ENCODE data around the gene TJP3. TPM values are rescaled to one million over a fixed set of nuclear protein-coding genes. Genes with fewer than 3 reads are reported as not detected.

TJP3 gene
- total RNA-seq, 3 donors from 2014 or later, result 0.16 to 36.6 (median 20.0) TPM

DNA sequence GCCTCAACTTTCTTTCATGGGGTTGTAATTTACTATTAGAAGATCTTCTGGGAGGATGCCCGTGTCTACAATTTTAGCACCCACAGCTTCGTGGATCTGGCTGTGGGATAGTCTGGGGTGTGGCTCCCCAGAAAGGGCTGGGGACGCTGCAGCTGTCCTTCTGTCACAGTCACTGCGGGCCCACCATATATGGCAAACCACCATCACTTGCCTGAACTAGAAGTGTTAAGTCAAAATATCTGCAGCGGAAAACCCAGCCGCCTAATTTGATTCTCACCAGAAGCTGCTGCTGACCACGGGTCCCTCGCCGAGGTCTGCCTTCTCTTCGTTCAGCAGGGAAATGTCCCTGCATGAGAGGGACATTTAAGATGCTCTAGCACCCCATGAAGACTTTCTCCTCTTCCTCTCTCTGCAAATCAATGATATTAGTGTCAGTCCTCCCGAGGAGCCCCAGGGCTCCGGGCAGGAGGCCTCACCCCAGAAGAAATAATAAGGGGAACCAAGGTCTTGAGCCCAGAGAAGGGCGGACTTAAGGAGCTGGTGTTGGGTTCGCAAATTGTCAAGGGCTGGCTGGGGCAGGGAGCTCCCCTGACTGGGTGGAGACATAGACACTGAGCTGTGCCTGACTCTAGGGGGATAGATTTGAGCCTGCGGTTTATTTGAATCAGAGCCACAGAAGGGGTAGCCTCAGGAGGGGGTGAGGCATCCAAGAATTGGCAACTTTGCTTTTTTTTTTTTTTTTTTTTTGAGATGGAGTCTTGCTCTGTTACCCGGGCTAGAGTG, 81.0 kb downstream of the TJP3 start:
- Histone ChIP-seq H3K27me3 (peaks cover 0 to 26% of the 10 kb centered on the region in 2 donors), H3K4me1 (no peaks in the 10 kb centered on the region), H3K9me3 (no peaks in the 10 kb centered on the region), H3K27ac (no peak overlapping the region), H3K4me3 (no peak overlapping the region), H3K36me3 (no peaks in the 10 kb centered on the region)
- DNase-seq (ENCODE audit: low spot score in 2 of 2), result no peak
- intact Hi-C loops (cut with DNase I; ENCODE audit: low total_unique reads), result no loop called here
- TF ChIP-seq, protein P1, sequence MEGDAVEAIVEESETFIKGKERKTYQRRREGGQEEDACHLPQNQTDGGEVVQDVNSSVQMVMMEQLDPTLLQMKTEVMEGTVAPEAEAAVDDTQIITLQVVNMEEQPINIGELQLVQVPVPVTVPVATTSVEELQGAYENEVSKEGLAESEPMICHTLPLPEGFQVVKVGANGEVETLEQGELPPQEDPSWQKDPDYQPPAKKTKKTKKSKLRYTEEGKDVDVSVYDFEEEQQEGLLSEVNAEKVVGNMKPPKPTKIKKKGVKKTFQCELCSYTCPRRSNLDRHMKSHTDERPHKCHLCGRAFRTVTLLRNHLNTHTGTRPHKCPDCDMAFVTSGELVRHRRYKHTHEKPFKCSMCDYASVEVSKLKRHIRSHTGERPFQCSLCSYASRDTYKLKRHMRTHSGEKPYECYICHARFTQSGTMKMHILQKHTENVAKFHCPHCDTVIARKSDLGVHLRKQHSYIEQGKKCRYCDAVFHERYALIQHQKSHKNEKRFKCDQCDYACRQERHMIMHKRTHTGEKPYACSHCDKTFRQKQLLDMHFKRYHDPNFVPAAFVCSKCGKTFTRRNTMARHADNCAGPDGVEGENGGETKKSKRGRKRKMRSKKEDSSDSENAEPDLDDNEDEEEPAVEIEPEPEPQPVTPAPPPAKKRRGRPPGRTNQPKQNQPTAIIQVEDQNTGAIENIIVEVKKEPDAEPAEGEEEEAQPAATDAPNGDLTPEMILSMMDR (IDR thresholded peaks at IDR 0.05), result no peak
- TF ChIP-seq POLR2A (IDR thresholded peaks at IDR 0.05), result no peak
- TF ChIP-seq POLR2AphosphoS5 (IDR thresholded peaks at IDR 0.05), result no peak

DNA sequence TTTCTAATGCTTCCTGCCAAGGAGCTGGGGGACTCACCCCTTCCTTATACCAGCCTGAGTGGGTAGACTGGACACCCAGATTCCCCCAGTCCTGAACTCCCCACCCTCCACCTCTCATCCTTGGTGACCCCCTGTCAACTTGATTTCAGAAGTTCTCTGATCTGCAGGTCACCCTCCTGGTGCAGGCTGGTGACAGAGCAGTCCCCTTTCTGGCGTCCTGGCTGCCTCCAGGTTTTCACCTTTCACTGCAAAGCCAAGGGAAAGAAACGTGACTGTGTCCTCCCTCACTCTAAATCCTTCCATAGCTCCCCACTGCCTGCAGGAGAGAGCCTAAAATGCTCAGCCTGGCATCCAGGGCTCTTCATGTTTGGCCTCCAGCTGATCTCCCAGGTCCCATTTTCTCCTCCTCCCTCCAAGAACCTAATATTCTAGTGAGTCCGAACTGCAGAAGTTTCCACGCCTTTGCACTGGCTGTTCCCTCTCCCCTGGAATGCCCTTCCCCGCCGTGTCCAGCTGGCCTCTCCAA, 82.1 kb downstream of the TJP3 start:
- intact Hi-C loops (cut with DNase I; ENCODE audit: low total_unique reads), result no loop called here
- H3K4me3 ChIP-seq, result no peak overlapping the region
- no peaks in the 10 kb centered on the region for H3K36me3 ChIP-seq
- no peaks in the 10 kb centered on the region for H3K4me1 ChIP-seq
- TF ChIP-seq, protein P1 (IDR thresholded peaks at IDR 0.05), result no peak
- TF ChIP-seq POLR2AphosphoS5 (IDR thresholded peaks at IDR 0.05), result no peak
- no peak for TF ChIP-seq POLR2A (IDR thresholded peaks at IDR 0.05)
- H3K27ac ChIP-seq, result no peak overlapping the region
- DNase-seq (ENCODE audit: low spot score in 2 of 2), result no peak
- H3K27me3 ChIP-seq, result peaks cover 0 to 15% of the 10 kb centered on the region in 2 donors
- no peaks in the 10 kb centered on the region for H3K9me3 ChIP-seq

DNA sequence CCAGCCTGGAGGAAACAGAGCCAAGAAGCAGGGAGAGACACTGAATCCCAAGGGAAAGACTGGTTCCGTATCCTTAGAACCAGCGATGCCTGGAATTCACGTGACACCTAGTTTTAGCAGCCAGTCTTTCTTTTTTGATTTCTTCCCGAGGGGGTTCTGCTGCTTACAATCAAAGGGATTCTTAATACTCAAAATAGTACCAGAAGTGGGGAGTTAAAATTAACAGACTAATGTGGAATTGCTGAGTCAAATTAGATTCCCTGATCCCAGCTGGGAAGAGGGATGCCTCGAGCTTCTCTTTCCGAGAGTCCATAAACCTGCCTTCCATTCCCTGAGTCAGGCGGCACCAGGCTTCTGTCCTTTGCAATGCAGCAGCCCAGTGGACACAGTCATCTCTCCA, 82.8 kb downstream of the TJP3 start:
- intact Hi-C loops (cut with DNase I; ENCODE audit: low total_unique reads), result no loop called here
- H3K27me3 ChIP-seq, result peaks cover 0 to 9% of the 10 kb centered on the region in 2 donors
- H3K36me3 ChIP-seq, result no peaks in the 10 kb centered on the region
- no peaks in the 10 kb centered on the region for H3K9me3 ChIP-seq
- no peak overlapping the region for H3K4me3 ChIP-seq
- no peak for DNase-seq (ENCODE audit: low spot score in 2 of 2)
- H3K4me1 ChIP-seq, result no peaks in the 10 kb centered on the region
- no peak overlapping the region for H3K27ac ChIP-seq
- TF ChIP-seq POLR2AphosphoS5 (IDR thresholded peaks at IDR 0.05) (no peak), POLR2A (IDR thresholded peaks at IDR 0.05) (no peak)
- TF ChIP-seq, protein P1 (IDR thresholded peaks at IDR 0.05), result no peak

DNA sequence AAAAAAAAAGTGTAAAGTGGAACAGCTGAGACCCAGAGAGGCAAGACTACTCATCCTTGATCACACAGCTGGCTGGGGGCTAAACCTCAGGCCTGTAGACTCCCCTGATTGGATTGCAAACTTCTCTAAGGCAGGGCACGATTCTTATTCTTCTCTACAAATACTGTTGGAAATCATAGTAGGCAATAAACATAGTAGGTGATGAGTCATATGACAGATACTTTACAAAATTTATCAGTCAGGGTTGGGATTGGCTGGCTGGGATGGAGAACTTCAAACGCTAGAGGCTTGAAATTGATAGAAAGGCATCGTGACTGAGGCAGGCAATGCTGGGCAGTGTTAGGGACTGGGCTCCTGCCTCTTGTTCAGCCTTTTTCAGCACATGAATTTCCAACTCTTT, 83.9 kb downstream of the TJP3 start:
- no peak for DNase-seq (ENCODE audit: low spot score in 2 of 2)
- H3K4me3 ChIP-seq, result no peak overlapping the region
- TF ChIP-seq POLR2AphosphoS5 (IDR thresholded peaks at IDR 0.05) (no peak), POLR2A (IDR thresholded peaks at IDR 0.05) (no peak)
- TF ChIP-seq, protein P1 (IDR thresholded peaks at IDR 0.05), result no peak
- H3K9me3 ChIP-seq, result peaks cover 0 to 7% of the 10 kb centered on the region in 2 donors
- no peaks in the 10 kb centered on the region for H3K4me1 ChIP-seq
- no peaks in the 10 kb centered on the region for H3K36me3 ChIP-seq
- no peak overlapping the region for H3K27ac ChIP-seq
- H3K27me3 ChIP-seq, result no peaks in the 10 kb centered on the region
- intact Hi-C loops (cut with DNase I; ENCODE audit: low total_unique reads), result no loop called here

DNA sequence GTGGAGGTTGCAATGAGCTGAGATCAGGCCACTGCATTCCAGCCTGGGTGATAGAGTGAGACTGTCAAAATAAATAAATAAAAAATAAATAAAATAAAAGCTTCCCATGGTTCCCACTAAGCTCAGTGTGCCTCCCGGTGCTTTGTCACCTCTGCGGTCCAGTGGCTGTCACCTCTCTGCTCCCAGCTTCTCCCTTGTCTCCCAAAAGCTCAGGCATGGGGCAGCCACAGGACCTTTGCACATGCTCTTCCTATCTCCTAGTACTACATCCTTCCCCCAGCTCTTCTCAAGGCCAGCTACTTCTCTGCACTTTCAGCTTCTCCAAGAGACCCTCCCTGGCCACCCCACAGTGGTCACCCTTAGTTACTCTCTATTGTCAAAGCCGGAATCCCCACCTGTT, 85.6 kb downstream of the TJP3 start:
- Histone ChIP-seq H3K9me3 (peaks cover 0 to 7% of the 10 kb centered on the region in 2 donors), H3K27ac (no peak overlapping the region), H3K27me3 (no peaks in the 10 kb centered on the region), H3K4me3 (no peak overlapping the region), H3K4me1 (no peaks in the 10 kb centered on the region), H3K36me3 (no peaks in the 10 kb centered on the region)
- DNase-seq (ENCODE audit: low spot score in 2 of 2), result no peak
- intact Hi-C loops (cut with DNase I; ENCODE audit: low total_unique reads), result no loop called here
- TF ChIP-seq POLR2AphosphoS5 (IDR thresholded peaks at IDR 0.05) (no peak), POLR2A (IDR thresholded peaks at IDR 0.05) (no peak)
- TF ChIP-seq, protein P1 (IDR thresholded peaks at IDR 0.05), result no peak
